ENCODE results near the gene CLK3.
A peak's percentile ranks its signal among the peaks of the same experiment; 100 is the strongest.

The CLK3 gene

GRCh38 chr15:74603789-74604705, 11.6 kb upstream of the CLK3 start:
- no peak for DNase-seq (ENCODE audit: low spot score)

DNA sequence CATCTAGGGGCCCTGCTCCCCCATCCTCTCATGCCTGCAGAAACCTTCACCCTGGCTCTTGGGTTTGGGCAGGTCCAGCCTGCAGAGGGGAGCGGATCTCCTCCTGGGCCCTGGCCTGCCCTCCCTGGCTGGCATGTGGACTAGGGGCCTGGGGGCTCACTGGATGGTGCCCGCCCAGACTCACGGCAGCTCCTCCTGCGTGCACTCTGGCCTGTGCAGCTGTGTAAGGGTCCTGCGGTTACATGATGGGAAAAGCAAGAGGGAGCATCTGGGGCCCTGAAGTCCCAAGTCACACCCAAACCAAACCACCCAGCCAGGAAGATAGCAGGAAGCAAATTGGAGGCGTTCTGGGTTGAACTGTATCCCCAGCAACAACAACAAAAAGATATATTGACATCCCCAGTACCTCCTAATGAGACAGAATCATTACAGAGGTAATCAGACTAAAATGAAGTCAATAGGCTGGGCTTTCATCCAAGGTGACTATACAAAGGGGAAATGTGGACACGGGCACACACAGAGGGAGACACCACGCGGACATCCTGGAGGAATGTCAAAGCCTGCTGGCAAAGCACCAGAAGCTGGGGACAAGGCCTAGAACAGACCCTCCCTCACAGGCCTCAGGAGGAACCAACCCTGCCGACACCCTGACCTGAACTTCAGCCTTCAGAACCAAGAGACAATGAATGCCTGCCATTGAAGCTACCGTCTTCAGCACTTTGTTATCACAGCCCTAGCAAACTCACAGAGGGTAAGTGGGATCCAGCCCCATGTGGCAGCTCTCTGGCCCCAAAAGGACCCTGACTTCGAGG, 10.4 kb upstream of the CLK3 start:
- DNase-seq (ENCODE audit: low spot score): no peak

GRCh38 chr15:74605795-74606150, 9.9 kb upstream of the CLK3 start:
- DNase-seq (ENCODE audit: low spot score): no peak

DNA sequence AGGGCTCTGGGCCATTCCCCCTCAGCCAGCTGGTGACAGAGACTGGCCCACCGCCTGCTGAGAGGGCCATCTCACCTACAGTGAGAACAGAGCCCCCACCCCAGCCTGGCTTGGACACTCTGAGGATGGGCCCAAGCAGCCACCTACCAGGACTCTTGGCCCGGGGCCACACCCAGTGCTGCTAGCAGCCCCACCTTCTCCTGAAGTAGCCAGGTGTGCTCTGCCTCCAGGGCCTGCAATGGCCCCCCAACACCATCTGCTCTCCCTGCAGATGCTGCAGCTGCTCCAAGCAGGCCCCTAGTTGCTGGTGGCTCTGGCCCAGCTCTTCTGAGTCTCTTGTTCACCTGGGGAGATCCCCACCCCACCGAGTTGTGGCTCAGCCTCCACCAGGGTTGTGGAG, 6.8 kb upstream of the CLK3 start:
- DNase-seq (ENCODE audit: low spot score): no peak

DNA sequence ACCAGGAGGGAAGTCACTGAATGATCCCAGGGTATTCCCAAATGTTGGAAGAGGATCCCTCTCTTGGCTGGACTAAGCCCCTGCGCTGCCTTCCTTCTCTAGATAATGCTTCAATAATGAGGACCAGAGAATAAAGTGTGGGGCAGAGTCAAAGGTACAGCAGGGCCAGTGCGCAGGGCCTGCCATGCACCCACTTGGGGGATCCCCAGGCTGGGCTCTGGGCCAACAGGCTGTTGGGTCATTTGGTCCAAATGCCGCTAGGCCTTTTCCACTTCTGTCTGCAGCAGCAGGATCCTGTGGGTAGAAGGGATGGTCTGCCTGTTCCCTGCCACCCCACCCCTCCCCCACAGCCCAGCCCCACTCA, 5.7 kb upstream of the CLK3 start:
- no peak for DNase-seq (ENCODE audit: low spot score)

DNA sequence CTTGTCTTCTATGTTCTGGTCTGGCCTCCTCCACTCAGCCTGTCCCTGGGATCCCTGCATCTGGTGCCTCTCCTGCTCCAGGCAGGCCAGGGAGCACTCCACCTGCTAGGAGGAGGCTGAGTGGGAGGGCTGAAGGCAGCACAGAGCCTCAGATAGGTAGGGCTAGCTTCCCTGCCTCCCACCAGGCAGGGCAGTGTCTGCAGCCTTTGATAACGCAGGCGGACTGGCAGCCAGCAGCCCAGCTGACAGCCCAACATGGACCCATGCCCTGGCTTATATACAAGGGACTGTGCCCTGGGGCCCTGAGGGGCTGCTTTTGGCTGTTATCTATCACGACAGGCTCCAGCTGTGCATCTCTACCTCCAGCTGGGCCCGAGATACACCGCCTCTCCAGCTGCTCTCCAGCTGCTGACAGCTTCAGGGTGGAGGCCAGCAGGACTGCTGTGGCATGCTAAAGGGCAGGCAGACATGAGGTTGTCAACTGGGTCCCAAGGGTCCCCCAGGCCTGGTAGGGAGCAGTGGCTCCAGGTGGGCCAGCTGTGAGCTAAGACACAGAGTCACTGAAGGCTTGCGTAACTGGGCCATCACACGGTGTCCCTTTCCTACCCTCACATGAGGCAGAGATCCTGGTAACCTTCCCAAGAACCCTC, 5.2 kb upstream of the CLK3 start:
- DNase-seq (ENCODE audit: low spot score): no peak

GRCh38 chr15:74611341-74611740, 4.3 kb upstream of the CLK3 start:
- no peak for DNase-seq (ENCODE audit: low spot score)

DNA sequence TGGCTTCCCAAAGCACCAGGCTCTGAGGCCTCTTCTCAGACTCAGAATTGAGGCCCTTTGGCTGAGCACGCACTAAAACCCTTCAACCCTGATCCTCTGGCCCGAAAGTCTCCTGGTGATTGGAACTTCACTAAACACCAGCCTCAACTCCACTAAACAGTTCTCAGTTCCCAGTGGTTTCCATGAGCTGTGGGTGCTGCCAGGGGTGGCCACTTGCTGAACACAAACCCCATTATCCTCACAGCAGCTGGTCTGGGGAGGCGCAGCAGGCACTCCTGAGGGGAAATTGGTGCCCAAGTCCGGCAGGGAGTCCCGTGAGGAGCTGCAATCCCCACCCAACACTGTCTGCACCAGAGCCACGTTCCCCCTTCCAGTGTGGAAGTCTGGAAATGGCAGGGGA, 3.8 kb upstream of the CLK3 start:
- no peak for DNase-seq (ENCODE audit: low spot score)

DNA sequence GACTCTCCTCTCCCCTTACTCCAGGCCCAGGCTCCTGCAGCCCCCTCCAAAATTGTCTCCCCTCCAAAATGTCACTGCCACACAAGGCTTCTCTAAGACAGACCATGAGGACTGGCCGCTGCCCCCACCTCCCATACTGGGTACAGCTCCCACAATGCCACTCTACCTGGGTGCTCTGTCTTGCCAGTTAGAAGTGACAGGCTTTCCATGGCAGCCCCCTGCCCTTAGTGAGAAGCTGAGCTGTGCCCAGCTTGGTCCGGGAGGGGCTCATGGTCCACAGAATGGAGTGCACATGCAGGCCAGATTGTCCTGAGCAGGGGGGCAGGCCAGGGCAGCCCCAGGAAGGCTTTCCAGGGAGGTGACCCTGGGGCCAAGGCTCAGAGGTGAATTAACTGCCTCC, 3.0 kb upstream of the CLK3 start:
- DNase-seq (ENCODE audit: low spot score): no peak

GRCh38 chr15:74613089-74613952, 2.3 kb upstream of the CLK3 start:
- DNase-seq (ENCODE audit: low spot score): no peak

DNA sequence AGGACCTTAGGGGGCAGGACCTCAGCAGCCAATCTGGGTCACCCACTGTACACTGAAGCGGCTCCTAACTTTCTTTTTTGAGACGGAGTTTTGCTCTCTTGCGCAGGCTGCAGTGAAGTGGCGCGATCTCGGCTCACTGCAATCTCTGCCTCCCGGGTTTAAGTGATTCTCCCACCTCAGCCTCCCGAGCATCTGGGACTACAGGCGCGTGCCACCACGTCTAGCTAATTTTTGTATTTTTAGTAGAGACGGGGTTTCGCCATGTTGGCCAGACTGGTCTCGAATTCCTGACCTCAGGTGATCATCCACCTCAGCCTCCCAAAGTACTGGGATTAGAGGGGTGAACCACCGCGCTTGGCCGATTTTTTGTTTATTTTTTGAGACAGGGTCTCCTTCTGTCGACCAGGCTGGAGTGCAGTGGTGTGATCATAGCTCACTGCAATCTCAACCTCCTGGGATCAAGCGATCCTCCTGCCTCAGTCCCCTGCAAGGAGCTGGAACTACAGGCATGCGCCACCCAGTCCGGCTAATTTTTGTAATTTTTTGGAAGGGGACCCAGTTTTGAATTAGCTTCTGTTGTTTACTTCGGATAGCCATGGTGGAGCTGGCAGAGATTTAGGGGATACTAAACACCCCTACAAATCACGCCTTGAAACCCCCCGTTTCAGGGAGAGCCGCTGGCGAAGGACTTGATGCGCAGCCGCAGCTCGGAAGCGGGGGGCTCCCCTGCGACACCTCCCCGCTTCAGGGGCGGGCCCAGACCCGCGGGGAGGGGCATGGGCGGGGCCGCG, 1.5 kb upstream of the CLK3 start:
- no peak for DNase-seq (ENCODE audit: low spot score)

GRCh38 chr15:74614744-74615507, 710 bp upstream of the CLK3 start:
- DNase-seq (ENCODE audit: low spot score): peak; percentile 86

DNA sequence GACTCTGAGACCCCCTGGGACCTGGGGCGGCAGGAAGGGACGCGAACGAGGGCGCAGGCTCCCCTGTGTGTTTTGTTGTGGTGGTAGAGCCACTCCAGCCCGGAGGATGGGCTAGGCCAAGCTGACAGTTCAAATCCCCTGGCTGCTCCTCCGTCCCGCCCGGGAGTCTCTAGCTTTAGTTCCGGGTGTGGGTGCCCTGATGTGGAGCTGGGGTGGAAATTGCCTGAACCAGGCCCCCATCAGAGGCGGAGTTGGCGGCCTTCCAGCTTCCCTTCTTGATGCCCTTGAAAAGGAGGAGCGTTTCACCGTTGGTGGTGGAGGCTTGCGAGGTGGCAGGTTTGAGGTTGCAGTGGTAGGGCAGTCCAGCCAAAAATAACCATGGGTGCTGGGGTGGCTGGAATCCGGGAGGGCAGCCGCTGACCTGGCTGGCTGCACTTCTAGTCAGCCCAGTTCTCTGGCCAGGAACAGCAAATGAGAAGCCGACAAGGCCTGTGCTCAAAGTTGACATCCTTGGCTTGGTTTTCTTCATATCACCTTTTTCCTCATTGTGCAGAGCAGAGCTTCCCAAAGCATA, 817 bp downstream of the CLK3 start:
- no peak for DNase-seq (ENCODE audit: low spot score)

GRCh38 chr15:74616996-74617395, 1.4 kb downstream of the CLK3 start:
- no peak for DNase-seq (ENCODE audit: low spot score)

DNA sequence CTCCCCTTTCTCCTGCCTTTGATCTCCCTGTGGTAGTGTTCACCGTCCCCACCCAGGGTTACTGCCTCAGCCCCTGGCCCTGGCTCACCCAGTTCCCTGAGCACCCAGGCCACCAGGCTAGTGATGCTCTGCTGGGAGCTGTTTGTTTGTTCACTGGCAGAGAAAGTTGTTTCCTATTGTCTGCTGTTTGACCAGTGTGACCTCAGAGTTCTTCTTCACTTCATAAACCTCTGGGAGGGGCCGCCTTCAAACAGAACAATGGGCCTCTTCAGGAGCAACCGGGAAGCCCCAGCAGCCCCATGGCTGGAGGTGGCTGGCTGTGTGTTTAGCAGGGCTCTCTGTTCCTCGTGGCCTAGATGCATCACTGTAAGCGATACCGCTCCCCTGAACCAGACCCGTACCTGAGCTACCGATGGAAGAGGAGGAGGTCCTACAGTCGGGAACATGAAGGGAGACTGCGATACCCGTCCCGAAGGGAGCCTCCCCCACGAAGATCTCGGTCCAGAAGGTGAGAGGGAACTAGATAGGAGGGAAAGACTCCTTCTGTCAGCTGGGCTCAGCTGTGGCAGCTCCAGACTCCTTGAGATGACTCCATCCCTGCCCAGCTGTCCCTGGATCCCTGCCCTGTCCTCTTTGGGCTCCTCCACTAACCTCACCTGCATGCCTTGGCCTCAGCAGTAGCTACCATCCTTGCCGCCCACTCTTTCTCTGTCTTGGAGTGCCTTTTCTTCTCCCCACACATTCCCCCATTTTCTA, 3.4 kb downstream of the CLK3 start:
- no peak for DNase-seq (ENCODE audit: low spot score)

GRCh38 chr15:74619916-74620635, 4.4 kb downstream of the CLK3 start:
- no peak for DNase-seq (ENCODE audit: low spot score)

GRCh38 chr15:74620636-74621545, 5.3 kb downstream of the CLK3 start:
- peak; percentile 89 for DNase-seq (ENCODE audit: low spot score)

All from Ammon's horn (tissue), 1 donor.